Retinal pigment epithelial cell (primary cell): ENCODE data around the gene SDHAF4.

Source experiments
- DNase-seq: peaks from one replicate; pipeline ENCODE4 v3.0.0-alpha.2; 2010; ENCODE audit warnings: low read depth
- H3K4me3 ChIP-seq: 2 replicates; pipeline ENCODE4 v1.5.1; 2011; ENCODE audit warnings: mild to moderate bottlenecking, low read length, control low read depth, moderate library complexity
- CTCF ChIP-seq: conservative IDR thresholded peaks from 2 replicates; pipeline ENCODE4 v1.5.1; 2011; ENCODE audit warnings: low read depth, low read length, control low read depth, inconsistent platforms

Gene SDHAF4

GRCh38 chr6:70636596-70636995, 69.9 kb downstream of the SDHAF4 start:
- DNase-seq, result no peak
- no peak overlapping the region for H3K4me3 ChIP-seq
- TF ChIP-seq CTCF, result no peak

GRCh38 chr6:70638468-70638867, 71.7 kb downstream of the SDHAF4 start:
- no peak overlapping the region for H3K4me3 ChIP-seq
- DNase-seq, result no peak
- no peak for TF ChIP-seq CTCF
